Measurements from ENCODE around the gene SLC45A2.
"Not testable (repeated sequence)": the region's sequence is repeated elsewhere in the genome, so short reads cannot be mapped to it uniquely, and the experiment has no call there.

The SLC45A2 gene, protein sequence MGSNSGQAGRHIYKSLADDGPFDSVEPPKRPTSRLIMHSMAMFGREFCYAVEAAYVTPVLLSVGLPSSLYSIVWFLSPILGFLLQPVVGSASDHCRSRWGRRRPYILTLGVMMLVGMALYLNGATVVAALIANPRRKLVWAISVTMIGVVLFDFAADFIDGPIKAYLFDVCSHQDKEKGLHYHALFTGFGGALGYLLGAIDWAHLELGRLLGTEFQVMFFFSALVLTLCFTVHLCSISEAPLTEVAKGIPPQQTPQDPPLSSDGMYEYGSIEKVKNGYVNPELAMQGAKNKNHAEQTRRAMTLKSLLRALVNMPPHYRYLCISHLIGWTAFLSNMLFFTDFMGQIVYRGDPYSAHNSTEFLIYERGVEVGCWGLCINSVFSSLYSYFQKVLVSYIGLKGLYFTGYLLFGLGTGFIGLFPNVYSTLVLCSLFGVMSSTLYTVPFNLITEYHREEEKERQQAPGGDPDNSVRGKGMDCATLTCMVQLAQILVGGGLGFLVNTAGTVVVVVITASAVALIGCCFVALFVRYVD

DNA sequence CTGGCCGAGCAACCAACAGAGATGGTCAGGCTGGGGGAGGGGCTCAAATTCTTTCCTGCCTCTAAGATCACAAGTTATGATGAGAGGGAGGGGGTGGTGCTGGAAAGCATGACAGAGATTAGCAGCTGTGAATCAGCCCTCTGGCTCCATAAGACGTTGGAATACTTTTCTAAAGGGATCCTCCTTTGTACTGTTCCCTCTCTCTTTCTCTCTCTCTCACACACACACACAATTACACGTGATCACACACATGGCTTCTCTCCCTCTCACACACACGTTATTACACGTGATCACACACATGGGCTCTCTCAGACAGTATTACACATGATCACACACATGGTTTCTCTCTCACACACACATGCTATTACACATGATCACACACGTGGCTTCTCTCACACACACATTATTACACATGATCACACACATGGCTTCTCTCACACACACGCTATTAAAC is at the start of gene SLC45A2:
Gene SLC45A2 (minus strand): TSS at position 23 of the 454 bp plus-strand sequence. CDS start 110 bp downstream, outside the sequence.
- no peak for DNase-seq

DNA sequence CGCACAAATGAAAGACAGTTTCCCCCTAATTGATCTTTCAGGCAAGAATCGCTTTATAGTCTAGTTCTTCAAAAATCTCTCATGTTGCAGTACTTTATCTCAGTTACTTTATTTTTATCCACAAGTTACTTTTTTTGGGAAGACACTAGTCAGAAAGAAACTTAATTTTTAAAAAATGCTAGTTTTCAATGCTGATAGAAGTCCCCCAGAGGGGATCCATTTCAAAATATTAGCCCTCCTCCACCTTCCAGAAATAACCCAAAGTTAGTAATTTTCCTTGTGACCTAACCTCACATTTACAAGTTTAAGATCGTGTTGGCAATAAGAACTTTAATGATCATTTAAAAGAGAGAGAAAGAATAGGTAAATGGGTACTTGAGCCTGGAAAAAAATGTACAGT is 47.5 kb upstream of the SLC45A2 start:
- no peak for DNase-seq

DNA sequence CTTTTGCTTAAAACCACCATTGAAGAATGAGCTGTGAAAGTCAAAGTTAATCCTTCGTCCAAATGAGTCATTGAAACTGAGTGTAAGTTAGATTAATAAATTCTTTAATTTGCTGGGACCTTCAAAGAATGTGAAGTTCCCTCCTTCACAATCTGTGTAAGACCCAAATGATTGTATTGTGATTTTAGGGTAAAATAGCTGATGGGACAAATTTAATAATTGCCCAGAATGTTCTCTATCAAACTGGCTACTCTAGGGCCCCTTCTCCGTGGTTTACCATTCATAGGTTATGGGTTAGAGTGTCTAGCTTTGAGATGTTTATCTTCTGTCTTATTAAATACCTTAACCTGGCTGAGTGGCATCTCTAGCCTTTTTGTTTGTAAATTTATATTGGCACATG is 46.6 kb upstream of the SLC45A2 start:
- no peak for DNase-seq

DNA sequence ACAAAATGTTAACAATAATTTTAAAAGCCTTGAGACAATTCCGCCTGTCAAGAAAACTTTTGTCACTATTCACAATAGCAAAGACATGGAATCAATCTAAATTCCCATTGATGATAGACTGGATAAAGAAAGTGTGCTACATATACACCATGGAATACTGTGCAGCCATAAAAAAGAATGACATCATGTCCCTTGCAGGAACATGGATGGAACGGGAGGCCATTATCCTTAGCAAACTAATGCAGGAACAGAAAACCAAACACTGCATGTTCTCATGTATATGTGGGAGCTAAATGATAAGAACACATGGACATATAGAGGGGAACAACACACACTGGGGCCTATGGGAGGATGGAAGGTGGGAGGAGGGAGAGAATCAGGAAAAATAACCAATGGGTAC is 46.1 kb upstream of the SLC45A2 start:
- DNase-seq: not testable (repeated sequence)

DNA sequence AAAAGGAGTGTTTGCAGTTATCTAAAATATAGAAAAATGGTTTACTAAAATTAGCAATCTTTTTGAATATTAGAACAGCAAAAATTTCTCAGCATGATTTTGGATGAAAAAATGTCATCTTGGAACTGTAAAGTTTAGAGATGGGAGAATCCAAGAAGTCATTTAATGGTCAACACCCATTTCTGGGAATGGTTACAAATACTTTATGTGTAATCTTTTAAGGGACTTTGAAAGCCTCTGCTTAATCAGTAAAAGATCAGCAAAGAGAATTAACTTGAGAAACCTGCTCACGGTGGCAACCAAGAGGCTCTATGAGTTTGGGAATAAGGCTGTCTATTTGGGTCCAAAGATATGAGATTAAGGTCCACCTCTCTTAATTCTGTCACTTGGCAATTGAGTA is 45.6 kb upstream of the SLC45A2 start:
- no peak for DNase-seq

DNA sequence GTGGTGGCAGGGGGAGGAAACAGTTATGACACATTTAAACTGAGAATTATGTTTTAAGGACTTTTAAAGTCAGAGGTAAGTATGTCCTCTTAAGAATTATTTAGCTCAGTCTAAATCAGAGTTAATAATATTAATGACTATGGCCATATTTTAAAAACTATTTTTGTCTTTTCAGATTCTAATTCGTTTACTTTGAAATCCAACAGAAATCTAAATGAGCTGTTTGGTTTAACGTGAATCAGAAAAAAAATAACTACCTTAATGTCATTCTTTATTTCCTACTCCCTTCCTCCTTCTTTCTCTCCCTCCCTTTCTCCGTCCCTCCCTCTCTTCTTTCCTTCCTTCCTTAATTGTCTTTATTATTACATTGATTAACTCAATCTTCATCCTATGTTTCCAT is 43.9 kb upstream of the SLC45A2 start:
- no peak for DNase-seq

DNA sequence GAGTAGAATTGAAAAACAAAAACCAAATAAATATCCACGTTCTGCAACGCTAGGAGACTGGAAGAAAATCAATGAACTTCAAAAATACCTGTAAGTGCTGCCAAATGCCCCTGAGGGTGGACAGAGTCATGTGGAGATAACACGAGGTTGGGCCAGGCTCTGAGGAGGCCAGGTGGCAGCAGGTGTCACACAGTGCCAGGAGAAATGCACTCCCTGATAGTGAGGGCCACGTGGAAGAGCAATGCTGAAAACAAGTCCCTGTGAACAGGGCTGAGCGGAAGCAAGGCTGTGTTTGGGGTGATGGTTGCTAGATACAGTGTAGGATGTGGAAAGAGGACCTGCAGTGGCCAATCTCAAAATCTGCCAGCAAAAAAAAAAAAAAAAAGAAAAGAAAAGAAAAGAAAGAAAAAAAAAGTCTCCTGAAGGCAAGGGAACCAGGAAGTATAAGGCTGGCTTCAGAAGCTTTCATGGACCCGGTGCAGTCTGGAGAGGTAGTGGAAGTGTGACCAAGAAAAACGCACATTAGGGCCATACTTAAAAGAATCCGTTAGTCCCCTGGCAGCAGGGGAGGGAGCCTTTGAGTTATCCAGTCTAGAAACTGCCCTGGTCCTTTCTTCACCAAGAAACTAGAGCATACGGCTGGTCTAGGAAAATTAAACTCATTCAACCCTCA is 41.7 kb upstream of the SLC45A2 start:
- no peak for DNase-seq

DNA sequence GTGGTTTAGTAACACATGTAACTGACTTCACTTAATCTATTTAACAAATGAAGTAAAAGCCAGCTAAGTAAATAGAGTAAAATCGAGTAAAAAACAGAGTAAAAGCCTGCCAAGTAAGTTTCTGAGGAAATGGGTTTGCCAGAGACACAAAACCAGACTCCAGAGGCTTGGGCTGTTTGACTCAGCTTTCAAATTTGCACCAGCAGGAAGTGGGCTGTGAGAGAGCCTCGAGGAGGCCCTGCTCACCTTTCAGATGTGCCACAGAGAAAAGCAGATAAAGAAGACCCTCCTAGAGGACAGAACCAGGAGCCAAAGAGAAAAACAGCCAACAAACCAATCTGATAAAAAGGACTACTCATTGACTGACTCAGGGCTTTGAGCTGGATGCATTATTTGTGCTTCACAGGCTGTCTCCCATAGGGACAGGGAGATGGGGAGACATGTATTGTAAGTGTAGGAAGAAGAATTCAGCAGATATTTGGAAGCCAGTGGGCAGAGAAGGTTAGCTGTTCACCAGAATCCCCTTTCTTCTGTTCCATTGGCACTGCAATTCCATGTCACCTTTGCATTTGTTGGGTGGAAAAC is 37.7 kb upstream of the SLC45A2 start:
- DNase-seq: no peak

DNA sequence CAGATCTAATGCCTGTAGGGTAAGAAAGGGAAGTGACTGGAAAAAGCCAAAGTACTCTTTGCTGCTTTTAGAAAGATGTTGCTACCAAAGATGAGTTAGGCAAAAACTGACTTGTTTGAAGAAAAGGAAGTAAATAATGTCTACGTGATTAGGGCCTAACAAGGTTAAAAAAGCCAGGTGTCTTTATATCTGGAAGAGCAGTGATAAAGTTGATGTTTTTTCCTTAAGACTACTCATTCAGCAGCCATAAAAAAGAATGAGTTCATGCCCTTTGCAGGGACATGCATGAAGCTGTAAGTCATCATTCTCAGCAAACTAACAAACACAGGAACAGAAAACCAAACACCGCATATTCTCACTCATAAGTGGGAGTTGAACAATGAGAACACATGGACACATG is 36.8 kb upstream of the SLC45A2 start:
- DNase-seq: no peak

DNA sequence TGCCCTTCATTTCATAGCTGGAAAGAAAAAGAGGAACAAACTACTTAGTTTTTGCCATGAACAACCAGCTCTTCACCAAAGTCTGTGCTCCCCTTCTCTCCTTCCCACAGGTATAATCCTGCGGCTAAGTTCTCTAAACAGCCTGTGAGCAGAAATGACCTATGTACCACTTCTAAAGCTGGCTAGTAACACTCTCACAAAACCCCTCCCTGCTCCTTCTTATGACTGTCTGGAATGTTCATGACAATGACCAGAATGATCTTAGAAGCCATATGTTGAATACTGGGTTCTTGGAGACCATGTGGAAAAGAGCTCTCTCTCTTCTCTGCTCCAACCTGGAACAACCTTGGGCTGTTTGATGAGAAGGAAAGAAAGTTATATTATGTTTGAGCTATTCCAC is 36.2 kb upstream of the SLC45A2 start:
- DNase-seq: no peak

DNA sequence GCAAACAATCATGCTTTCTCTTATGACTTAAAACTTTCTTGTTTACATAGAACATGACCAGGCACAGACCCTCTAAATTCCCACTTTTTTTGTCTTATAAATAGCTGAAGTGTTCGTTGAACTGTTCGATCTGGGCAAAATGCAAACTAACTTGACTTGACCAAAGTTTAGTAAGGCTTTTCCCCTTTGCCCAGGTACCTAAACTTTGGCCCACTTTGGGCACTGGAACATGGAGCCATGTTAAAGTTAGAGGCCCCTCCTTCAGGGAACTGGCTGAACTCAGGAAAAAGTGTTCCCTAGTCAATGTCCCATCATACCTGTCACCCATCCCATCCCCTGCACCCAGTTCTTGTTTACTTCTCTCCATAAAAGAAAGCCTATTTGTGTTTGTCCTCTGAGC is 32.8 kb upstream of the SLC45A2 start:
- DNase-seq: no peak

DNA sequence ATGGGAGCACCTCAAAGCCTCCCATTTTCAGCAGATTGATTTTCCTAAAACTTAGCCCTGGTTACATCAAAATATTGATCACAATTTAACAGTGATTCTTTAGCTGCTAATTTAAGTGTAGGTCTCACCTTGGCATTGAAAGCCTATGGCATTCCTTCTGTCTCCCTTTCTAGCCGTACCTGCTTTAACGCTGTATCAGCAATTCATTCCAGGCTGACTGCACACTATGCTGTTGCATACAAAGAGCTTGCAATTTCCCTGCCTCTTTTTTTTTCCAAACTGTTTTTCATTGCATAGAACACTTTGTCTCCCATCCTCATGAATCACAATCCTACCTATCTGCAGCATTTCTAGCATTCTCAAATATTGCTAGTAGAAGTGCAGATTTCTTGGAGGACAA is 32.3 kb upstream of the SLC45A2 start:
- DNase-seq: no peak

DNA sequence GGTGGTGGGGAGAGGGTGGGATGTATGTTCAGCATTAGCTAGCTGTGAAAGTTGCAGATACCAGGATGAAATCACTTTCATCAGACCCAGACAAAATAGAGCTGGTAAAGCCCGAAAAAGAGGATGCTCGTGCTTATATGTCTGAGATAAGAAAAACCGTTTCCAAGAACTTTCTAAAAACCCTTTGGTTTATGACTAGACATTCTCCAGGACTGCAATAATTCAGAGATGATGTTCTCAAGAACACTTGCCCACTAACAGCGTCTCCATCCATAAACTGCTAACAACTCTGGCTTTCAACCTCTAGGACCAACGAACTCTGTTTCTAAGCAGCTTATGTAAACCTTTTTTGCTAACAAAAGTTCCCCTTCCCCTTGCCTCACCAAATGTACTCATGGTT is 31.7 kb upstream of the SLC45A2 start:
- DNase-seq: no peak

DNA sequence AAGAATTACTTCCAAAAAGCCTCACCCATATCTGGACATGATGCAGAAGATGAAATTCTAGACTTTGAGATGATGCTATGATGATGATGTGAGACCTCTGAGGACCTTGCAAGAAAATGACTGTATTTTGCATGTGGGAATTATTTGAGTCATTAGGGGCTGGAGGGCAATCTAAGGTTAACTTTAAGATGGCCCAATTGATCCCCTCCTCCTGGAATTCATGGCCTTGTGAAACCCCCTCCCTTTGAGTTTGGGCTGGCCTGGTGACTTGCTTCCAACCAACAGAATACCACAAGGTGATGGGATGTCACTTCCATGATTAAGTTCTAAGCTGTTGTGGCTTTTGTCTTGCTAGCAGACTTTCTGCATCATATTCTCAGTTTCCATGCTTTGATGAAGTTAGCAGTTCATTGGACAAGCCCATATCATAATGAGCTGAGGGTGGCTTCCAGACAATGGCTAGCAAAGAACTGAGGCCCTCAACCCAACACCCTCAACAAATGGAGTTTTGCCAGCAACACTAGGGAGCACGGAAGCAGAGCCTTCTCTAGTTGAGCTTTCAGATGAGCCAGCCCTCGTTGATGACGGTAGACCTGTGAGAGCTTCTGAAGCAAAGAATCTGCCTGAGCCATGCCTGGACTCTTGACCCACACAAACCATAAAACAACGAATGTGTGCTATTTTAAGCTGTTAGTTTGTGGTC is 30.8 kb upstream of the SLC45A2 start:
- no peak for DNase-seq

DNA sequence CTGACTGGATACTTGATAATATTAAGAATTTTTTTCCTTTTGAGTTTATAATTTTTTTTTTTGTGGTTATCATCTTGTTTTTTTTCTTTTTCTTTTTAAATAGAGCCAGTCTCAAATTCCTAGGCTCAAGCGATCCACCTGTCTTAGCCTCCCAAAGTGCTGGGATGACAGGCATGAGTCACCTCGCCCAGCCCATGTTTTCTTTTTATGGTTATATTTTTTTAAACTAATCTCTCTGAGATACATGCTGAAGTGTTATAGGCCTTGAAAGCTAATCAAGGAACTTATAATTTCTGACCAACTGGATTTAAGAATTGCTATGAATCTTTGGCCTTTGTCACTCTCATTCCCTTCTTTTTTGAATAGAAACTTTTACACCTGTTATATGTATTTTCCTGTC is 30.1 kb upstream of the SLC45A2 start:
- no peak for DNase-seq

DNA sequence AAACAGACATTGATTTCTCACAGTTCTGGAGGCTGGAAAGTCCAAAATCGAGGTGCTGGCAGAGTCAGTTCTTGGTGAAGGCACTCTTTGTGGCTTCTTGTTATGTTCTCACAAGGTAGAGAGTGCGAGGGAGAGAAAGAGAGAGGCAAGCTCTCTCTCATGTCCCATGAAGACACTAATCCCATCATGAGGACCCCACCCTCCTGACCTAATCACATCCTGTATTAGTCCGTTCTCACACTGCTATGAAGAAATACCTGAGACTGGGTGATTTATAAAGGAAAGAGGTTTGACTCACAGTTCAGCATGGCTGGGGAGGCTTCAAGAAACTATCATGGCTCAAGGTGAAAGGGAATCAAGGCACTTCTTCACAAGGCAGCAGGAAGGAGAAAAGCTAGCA is 29.1 kb upstream of the SLC45A2 start:
- DNase-seq: no peak

DNA sequence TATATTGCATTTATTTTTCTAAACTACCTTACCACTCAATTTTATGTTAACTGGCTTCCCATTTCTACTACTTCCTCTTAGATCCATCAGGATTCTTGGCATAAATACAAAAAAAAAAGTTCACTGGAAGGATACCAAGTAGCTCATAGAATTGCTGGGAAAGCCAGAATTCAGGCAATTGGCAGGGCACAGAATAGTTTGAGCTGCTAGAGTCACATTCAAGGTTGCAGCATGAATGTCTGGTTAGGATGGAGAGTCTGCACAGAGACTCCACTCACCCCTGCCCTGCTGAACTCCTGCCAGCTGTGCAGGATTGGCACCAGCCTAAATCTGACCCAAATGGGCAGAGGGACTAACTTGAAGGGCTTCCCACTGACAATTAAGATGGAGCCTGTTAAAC is 28.3 kb upstream of the SLC45A2 start:
- no peak for DNase-seq

DNA sequence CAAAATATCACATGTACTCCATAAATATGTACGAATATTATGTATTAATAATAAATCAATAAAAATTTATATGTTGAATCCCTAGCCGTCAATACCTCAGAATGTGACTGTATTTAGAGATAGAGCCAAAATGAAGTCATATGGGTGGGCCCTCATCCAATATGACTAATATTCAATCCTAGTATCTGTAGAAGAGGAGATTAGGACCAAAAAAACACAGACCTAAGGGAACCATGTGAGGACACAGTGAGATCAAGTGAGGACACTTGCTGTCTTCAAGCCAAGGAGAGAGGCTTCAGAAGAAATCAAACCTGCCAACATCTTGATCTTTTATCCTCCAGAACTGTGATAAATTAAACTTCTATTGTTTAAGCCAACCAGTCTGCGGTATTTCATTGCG is 27.0 kb upstream of the SLC45A2 start:
- no peak for DNase-seq

DNA sequence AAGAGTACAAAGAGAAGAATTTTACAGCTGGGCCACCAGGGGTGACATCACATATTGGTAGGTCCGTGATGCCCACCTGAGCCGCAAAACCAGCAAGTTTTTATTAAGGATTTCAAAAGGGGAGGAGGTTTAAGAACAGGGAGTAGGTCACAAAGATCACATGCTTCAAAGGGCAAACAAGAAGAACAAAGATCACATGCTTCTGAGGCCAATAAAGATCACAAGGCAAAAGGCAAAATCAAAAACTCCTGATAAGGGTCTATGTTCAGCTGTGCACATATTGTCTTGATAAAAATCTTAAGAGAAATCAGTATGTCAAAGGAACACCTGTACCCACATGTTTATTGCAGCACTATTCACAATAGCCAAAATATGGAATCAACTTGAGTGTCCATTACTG is 25.7 kb upstream of the SLC45A2 start:
- DNase-seq: not testable (repeated sequence)

DNA sequence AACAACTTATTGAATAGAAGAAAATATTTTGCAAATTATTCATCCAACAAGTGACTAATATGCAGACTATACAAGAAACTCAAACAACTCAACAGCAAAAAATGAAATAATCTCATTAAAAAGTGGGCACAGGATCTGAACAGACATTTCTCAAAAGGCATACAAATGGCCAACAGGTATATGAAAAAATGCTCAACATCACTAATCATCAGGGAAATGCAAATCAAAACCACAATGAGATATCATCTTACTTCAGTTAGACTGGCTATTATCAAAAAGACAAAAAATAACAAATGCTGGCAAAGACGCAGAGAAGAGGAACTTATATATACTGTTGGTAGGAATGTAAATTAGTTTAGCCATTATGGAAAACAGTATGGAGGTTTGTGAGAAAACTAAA is 25.1 kb upstream of the SLC45A2 start:
- no peak for DNase-seq

DNA sequence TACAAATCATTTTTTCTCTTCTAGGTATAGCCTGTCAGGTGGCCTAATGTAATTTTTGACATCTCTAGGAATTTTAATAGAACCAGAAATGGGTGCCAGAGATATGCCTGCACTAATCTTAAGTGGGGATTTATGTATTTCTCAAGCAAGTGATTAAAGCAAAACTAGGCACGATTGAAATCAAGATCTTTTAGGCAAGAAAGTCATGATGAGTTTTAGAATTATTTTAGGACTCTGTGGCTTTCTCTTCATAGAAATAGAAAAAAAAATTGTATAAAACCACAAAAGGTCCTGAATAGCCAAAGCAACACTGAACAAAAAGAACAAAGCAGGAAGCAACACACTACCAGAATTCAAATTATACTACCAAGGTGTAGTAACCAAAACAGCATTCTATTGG is 24.3 kb upstream of the SLC45A2 start:
- no peak for DNase-seq

DNA sequence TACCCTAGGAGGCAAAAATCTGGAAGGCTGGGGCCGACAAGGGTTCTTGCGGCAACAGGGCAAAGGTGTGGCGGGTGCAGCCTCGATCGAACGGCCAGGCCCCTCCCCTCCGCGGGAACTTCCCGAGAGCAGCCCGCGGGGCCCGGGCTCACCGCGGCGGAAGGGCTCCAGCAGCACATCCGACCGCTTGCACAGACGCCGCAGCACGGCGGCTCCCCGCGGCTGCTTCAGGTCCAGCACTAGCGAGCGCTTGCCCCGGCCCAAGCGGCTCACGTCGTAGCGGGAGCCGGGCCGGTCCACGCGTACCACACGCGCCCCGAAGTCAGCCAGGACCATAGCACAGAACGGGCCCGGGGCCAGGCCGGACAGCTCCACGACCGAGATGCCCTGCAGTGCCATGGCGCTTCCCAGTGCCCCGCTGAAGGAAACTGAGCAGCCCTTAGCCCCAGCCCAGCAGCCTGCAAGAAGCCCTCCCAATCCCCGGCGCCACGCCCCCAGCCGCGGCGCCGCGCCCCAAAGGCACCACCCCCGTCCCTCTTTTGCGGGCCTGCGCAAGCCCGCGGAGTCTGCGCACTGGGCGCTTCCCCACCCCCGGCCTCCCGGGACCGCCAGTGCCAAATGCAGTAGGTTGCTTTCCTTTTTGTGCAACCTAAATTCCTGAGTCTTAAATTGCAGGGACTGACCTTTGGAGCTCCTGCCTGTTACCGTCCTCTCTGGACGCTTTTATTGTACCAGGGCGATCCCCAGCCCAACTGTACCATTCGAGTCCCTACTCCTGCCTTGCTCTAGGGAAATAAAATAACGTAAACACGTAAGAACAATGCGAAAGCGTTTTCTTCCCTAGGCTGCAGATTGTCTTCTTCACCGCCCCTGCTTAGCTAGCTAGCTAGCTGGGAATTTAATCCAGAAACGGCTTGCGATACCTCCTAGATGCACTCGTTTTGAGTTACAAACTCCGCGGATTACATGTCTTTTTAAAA is 23.4 kb upstream of the SLC45A2 start, which contains the start of gene AMACR:
Gene AMACR (minus strand): TSS at position 430 of the 980 bp plus-strand sequence. CDS start 31 bp downstream, at position 399.
- peak; percentile 89 for DNase-seq
